NOMO-1 treated with dmso at 0.1 percent for 144 hours (cell line): ENCODE results near the gene CPLANE2.
"Not testable (repeated sequence)": the region's sequence is repeated elsewhere in the genome, so short reads cannot be mapped to it uniquely, and the experiment has no call there.

Source experiments
- DNase-seq: peaks from one replicate; lab custom pipeline; 2025; ENCODE audit not compliant: unreplicated experiment; lab: John Stamatoyannopoulos, UW

Gene CPLANE2

GRCh38 chr1:16210581-16210980, 26.4 kb downstream of the CPLANE2 start:
- no peak for DNase-seq

GRCh38 chr1:16209847-16210407, 27.1 kb downstream of the CPLANE2 start:
- DNase-seq = no peak

- no peak for DNase-seq
These were observed 27.7 kb downstream of the CPLANE2 start for GRCh38 chr1:16209132-16209846.

GRCh38 chr1:16208270-16208987, 28.6 kb downstream of the CPLANE2 start:
- DNase-seq = no peak

DNA sequence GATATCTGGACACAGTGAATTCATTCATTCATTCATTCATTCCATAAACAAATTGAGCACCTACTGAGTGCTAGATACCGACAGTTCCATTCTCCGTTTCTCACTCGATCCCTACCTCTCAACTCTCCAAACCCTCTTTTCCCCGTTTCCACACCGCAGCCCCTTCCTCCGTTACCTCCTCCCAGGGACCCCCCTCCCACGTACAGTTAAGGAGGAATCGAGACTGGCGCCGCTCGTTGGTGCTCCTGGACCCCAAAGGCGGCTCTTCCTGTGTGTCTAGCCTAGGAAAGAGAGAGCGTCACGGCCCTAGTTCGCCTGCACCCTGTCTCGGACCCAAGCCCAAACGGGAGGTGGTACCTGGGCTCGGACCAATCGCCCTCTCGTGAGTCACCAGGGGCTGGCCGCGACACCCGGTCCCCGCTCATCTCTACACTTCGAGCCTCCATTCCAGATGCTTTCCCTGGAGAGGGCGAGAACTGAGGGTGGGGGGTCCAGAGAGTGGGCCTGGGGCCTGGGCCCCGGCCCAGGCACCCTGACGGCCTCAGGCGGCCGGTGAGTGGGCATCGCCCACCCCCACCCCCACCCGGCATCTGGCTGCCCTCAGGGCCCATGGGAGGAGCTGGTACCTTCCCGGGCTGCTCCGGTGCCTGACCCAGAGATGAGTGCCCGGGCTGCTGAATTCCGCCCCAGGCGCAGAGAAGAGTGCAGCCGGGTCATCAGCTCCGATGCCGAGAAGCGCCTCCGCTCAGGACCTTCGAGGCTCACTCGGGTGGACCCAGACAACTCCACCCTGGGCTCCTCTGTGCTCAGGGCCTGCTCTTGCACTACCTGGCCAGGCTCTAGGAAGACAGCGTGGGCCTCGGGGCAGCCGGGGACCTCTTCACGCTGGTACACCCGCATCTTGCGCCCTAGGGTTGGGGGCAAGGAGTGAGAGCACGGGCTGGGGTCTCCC, 29.4 kb downstream of the CPLANE2 start:
- peak; percentile 10 for DNase-seq

DNA sequence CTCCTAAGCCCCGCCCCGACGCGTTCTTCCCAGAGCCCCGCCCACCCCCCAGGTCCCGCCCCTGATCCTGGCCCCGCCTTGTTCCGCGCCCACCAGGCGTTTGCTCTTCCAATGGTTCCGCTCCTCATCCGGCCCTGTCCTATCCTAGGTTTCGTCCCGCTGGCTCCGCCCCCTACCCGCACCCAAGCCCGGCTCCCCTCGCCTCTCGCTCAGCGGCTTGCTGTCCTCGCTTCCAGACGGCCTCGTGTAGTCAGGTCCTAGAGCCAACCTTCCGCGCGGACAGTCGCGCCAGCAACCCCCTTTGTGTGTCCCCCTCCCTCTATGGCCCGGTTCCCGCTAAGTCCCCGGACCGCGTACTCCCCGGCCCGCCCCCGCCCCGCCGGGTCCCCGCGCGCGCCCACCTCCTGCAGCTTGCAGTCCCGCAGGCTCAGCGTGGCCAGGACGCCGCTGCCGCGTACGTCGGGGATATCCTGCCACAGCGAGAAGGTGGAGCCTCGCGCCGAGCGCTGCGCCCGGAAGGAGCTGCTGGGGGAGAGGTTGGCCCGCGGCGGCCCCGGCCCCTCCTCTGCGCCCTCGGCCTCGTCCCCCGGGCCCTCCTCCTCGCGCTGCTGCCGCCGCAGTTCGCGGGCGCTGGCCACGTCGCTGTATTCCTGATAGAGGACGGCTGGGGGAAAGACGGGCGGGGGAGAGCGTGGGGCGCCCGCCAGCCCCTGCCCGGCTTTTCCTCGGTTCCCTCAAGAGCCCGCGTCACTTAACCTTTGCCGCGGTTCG, 30.3 kb downstream of the CPLANE2 start:
- peak; percentile 96 for DNase-seq

DNA sequence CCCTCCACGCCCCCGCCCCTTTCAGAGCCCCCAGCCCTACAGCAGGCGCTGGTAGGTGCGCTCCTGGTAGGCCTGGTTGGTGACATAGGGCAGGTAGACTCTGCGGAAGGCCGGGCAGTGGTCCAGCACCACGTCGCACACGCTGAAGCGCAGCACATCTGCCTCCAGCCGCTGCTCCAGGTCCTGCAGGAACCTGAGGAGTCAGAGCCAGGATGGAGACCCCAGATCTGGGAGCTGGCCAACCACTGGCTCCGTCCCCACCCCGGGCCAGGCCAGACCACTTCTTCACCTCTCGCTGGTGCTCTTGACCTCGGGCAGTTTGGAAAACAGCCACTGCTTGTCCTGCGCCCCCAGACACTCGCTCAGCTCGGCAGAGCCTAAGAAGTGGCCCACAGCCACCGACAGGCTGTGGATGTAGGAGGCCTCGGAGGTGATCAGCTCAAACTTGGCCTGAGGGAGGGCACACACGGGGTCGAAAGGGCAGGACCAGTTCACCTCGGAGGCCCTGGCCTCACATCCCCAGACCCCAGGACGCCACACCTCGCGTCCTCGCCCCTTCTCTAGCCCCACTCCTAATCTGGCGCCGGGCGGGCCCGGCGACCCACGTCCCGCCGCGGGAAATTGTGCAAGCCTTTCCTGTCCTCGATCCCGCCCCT, 31.0 kb downstream of the CPLANE2 start:
- no peak for DNase-seq

DNA sequence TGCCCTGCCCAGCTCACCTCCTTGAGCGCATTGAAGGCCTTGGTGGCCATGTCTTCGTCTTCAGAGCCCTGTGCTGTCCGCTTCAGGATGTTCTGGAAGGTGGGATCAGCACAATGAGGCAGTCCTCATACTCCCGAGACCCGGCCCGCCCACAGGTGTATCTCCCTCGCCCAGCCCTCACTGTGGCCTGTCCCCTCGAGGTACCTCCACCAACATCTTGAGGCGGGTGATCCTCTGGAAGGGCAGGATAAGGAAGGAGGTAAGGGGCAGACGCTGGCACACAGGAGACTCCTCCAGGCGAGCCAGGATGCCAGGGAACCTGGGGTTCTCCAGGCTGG, 31.7 kb downstream of the CPLANE2 start:
- DNase-seq = no peak

GRCh38 chr1:16204634-16205333, 32.2 kb downstream of the CPLANE2 start:
- no peak for DNase-seq

GRCh38 chr1:16204216-16204615, 32.8 kb downstream of the CPLANE2 start:
- no peak for DNase-seq

GRCh38 chr1:16203550-16203949, 33.4 kb downstream of the CPLANE2 start:
- no peak for DNase-seq

- DNase-seq = no peak
These were observed 34.4 kb downstream of the CPLANE2 start for GRCh38 chr1:16202281-16203210.

- no peak for DNase-seq
These were observed 37.3 kb downstream of the CPLANE2 start for GRCh38 chr1:16199700-16200099.

- no peak for DNase-seq
These were observed 37.9 kb downstream of the CPLANE2 start for GRCh38 chr1:16199157-16199501.

GRCh38 chr1:16198444-16199156, 38.4 kb downstream of the CPLANE2 start:
- no peak for DNase-seq

- DNase-seq = no peak
These were observed 40.1 kb downstream of the CPLANE2 start for GRCh38 chr1:16196874-16197273.

GRCh38 chr1:16196139-16196538, 40.8 kb downstream of the CPLANE2 start:
- DNase-seq = not testable (repeated sequence)

GRCh38 chr1:16195518-16195905, 41.5 kb downstream of the CPLANE2 start:
- DNase-seq = no peak
